Measurements from ENCODE around the gene CBX4. TPM values are rescaled to one million over a fixed set of nuclear protein-coding genes. Genes with fewer than 3 reads are reported as not detected.

CBX4 gene
- 26.8 to 38.7 TPM (median 35.5 TPM) in 5 replicates for total RNA-seq (2022; extraction: Qiagen RNA extraction)

GRCh38 chr17:79839356-79840268, at the start of gene CBX4:
CBX4 (minus strand) TSS chr17:79839440; CDS start chr17:79839251, 189 bp downstream.

GRCh38 chr17:79796763-79797491, 42.3 kb downstream of the CBX4 start, which contains the start of gene CBX8:
CBX8 (minus strand) TSS chr17:79797077; CDS start chr17:79796998, 79 bp downstream.

Other genes with a start within 250 kb of the CBX4 start
- 3.4 to 5.6 TPM (median 5.2 TPM) in 5 replicates for gene RBFOX3, start 228.4 kb downstream of the CBX4 start, total RNA-seq (2022; extraction: Qiagen RNA extraction)
- not detected in 5 replicates for gene ENPP7, start 108.5 kb downstream of the CBX4 start, total RNA-seq (2022; extraction: Qiagen RNA extraction)
- 13.1 to 19.0 TPM (median 16.9 TPM) in 5 replicates for gene CBX2, start 61.3 kb downstream of the CBX4 start, total RNA-seq (2022; extraction: Qiagen RNA extraction)
- 9.4 to 18.3 TPM (median 16.9 TPM) in 5 replicates for gene CBX8, start 42.4 kb downstream of the CBX4 start, total RNA-seq (2022; extraction: Qiagen RNA extraction)
- gene TBC1D16, start 196.4 kb upstream of the CBX4 start, total RNA-seq (2022; extraction: Qiagen RNA extraction): 7.7 to 11.8 TPM (median 11.8 TPM) in 5 replicates
- 6.7 to 7.9 TPM (median 7.2 TPM) in 5 replicates for gene CCDC40, start 197.2 kb upstream of the CBX4 start, total RNA-seq (2022; extraction: Qiagen RNA extraction)

All from A549 treated with Mapracorat at 1 μM for 4 hours (cell line).